GM10248 (cell line): ENCODE results near the gene SDHA.

ENCODE experiments used
- CTCF ChIA-PET: fragments of 300-600 bp; sonication (Branson Sonifier 250); formaldehyde crosslinking; extraction: SDS; loops from one replicate; lab custom pipeline; 2021; ENCODE audit warnings: antibody characterized with exemption; lab: Yijun Ruan, JAX
- POLR2A ChIA-PET: fragments of 350-650 bp; sonication (Branson Sonifier 250); formaldehyde crosslinking; extraction: SDS; loops from one replicate; lab custom pipeline; 2020; ENCODE audit warnings: antibody characterized with exemption; lab: Yijun Ruan, JAX
- DNase-seq: peaks from one replicate; pipeline ENCODE4 v3.0.0; 2012; ENCODE audit errors: extremely low spot score
- TF ChIP-seq, protein P1 (sequence below): IDR thresholded peaks from 2 replicates; pipeline ENCODE4 v1.5.1; 2012; ENCODE audit warnings: mild to moderate bottlenecking, low read depth; ENCODE audit errors: extremely low read depth, missing control alignments, control extremely low read depth

The SDHA gene

DNA sequence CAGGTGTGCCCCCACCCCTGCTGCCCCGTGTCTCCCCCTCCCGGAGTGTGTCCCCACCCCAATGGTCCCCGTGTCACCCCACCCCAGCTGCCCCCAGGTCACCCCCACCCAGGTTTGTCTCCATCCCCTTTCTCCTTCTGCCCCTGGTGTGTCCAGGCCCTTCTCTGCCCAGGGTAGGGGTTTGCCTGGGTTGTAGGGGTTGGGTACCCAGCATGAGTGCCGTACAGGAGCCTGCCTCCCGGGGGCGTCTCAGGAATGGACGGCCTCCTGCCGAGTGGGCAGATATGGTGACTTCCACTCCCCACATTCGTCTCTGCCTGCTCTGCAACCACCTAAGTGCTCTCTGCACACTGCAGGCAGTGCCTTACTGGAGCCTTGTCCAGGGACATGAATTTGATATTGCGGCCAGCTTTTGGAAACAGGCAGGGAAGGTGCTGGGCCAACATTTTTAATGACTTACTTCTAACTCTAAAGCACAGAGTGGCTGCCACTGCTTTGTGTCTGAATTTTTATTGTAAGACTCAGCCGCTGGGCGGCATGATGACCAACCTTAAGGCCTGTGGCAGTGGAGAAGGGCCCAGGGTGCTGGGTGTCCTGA is 20.1 kb upstream of the SDHA start:
- TF ChIP-seq, protein P1, sequence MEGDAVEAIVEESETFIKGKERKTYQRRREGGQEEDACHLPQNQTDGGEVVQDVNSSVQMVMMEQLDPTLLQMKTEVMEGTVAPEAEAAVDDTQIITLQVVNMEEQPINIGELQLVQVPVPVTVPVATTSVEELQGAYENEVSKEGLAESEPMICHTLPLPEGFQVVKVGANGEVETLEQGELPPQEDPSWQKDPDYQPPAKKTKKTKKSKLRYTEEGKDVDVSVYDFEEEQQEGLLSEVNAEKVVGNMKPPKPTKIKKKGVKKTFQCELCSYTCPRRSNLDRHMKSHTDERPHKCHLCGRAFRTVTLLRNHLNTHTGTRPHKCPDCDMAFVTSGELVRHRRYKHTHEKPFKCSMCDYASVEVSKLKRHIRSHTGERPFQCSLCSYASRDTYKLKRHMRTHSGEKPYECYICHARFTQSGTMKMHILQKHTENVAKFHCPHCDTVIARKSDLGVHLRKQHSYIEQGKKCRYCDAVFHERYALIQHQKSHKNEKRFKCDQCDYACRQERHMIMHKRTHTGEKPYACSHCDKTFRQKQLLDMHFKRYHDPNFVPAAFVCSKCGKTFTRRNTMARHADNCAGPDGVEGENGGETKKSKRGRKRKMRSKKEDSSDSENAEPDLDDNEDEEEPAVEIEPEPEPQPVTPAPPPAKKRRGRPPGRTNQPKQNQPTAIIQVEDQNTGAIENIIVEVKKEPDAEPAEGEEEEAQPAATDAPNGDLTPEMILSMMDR, result no peak
- ChIA-PET CTCF (interaction anchor here (2.5 kb wide), 1 partner anchor 9 kb away, joined by 13 read pairs; no protein-coding TSS in a partner anchor), POLR2A (no interaction called here)
- no peak for DNase-seq

GRCh38 chr5:198516-199196 is 19.5 kb upstream of the SDHA start:
- TF ChIP-seq, protein P1, result no peak
- ChIA-PET CTCF (interaction anchor here (2.5 kb wide), 1 partner anchor 10 kb away, joined by 13 read pairs; no protein-coding TSS in a partner anchor), POLR2A (no interaction called here)
- no peak for DNase-seq

DNA sequence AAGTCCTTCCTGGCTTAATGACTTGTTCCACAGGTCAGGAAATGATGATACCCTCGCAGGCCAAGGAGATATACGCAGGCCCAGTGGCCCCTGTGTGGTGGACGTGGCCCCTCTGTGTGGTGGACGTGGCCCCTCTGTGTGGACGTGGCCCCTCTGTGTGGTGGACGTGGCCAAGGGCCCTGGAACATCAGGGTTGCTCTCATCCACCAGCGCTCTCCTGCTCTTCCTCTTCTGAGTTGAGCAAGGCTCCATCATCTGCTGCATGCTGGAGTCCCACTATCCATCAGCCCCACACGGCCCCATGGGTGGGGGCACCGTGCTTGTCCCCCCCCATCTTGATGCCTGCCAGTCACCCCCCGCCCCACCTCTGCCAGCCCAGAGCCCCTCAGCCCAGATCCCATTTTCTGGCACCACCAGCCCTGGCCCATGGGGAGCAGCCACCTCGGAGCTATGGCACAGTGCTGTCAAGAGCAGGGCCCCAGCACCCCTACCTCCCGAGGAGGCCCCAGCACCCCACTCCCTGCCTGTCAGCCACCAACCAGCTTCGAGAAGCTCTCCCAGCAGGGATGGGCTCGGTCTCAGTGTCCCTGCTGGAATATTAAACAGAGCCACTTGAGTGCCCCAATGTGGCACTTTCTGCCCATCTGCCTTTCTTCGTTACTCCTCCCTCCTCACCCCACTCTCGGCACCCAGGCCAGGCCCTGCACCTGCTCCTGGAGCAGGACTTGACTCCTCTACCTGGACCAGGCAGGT is 18.7 kb upstream of the SDHA start:
- POLR2A ChIA-PET, result no interaction called here
- TF ChIP-seq, protein P1, result no peak
- CTCF ChIA-PET, result interaction anchor here (2.5 kb wide), 1 partner anchor 11 kb away, joined by 13 read pairs; no protein-coding TSS in a partner anchor
- DNase-seq, result no peak

DNA sequence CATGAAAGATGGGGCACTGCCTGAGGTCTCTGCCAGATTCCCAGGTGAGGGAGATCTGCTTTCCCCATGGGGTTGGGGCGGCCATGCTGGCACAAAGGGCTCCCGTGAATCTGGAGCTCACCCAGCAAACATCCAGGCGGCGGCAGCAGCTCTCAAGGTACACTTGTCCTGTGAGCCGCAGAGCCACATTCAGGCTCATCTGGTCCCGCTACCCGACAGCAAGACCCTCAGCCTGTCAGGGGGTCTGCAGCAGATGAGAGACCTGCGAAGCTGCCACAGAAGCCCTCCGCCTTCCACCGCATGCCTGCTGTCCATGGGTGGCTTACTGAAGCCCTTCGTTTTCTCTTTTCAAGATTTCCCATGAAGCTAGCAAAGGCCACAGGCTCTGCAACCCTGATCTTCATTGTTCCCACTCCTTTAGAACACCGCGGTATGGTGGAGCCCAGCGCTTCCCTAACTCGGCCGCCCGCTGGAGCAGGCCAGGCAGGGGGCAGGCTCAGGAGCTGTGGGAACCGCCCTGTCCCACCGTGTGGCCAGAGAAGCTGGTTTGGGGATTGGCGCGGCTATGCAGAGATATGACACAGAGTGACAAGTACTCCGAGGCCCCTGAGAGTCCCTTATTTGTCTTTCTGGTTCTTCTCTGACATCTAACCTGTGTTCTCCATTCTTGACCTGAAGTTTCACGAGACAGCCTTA is 18.0 kb upstream of the SDHA start:
- no peak for DNase-seq
- TF ChIP-seq, protein P1, result no peak
- ChIA-PET POLR2A (no interaction called here), CTCF (interaction anchor here (2.5 kb wide), 1 partner anchor 11 kb away, joined by 13 read pairs; no protein-coding TSS in a partner anchor)

DNA sequence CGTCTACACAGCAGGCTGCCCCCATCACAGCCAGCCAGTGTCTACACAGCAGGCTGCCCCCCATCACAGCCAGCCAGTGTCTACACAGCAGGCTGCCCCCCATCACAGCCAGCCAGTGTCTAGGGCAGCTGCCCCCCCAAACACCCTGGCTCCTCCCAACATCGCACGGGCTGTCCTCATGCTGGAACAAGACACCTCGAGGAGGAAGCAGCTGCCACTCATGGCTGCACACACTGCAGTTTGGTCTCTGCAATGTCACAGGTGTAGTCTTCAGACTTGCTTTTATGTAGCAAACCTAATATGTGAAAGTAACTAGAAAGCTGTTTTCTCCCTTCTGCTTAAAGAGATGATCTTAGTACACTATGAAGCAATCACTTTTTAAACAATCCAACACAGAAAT is 17.1 kb upstream of the SDHA start:
- DNase-seq, result no peak
- ChIA-PET CTCF (no interaction called here), POLR2A (no interaction called here)
- TF ChIP-seq, protein P1, result no peak

DNA sequence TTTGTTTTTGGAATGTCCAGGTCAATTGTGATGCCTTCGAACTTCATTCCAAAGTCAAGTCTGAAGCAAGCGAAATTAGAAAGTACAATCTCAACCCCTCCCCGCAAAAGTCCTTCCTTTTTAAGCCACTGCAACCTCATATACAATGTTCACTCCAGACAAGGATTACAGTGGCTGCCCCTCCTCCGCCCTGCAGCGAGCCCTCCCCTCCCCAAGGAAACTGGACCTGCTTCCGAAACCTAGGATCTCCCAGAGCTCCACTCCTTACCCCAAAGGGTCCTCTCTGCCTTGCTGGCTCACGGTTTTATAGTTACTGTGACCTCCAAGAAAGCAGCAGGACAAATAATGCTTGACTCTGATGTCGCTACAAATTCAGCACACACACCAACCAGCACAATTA is 16.4 kb upstream of the SDHA start:
- POLR2A ChIA-PET, result no interaction called here
- no peak for DNase-seq
- CTCF ChIA-PET, result interaction anchor here (1.1 kb wide), 1 partner anchor 10 kb away, joined by 3 read pairs; the partner anchor contains the start of gene LRRC14B
- TF ChIP-seq, protein P1, result no peak
